Measurements from ENCODE around the gene CLDND2. TPM values are rescaled to one million over a fixed set of nuclear protein-coding genes. Genes with fewer than 3 reads are reported as not detected.

CLDND2 gene
- total RNA-seq, 4 donors from 2014 or later, result not detected

GRCh38 chr19:51330366-51330765, 38.4 kb downstream of the CLDND2 start:
- H3K27me3 ChIP-seq, result peaks cover 7% of the 10 kb centered on the region
- intact Hi-C loops (cut with DNase I), result no loop called here
- 97 to 100% methylated on average over 4 of the region's 4 CpGs for WGBS, 2 donors

GRCh38 chr19:51329411-51329810, 39.4 kb downstream of the CLDND2 start:
- no peak overlapping the region for H3K4me3 ChIP-seq (replicated peaks in 1 of 3)
- peaks cover 7% of the 10 kb centered on the region for H3K27me3 ChIP-seq
- intact Hi-C loops (cut with DNase I), result no loop called here
- no peaks in the 10 kb centered on the region for H3K9me3 ChIP-seq
- 86 to 95% methylated on average over 5 of the region's 5 CpGs for WGBS, 2 donors
- TF ChIP-seq POLR2A (IDR thresholded peaks at IDR 0.05) (no peak), CTCF (IDR thresholded peaks at IDR 0.05) (no peak)
- DNase-seq, result no peak
- peaks cover 0 to 11% of the 10 kb centered on the region in 2 donors for H3K4me1 ChIP-seq
- no peaks in the 10 kb centered on the region for H3K36me3 ChIP-seq
- H3K27ac ChIP-seq, result no peak overlapping the region

More at GRCh38 chr19:51330366-51330765, 38.4 kb downstream of the CLDND2 start:
- peaks cover 0 to 11% of the 10 kb centered on the region in 2 donors for H3K4me1 ChIP-seq
- no peak for DNase-seq
- H3K27ac ChIP-seq, result no peak overlapping the region
- H3K36me3 ChIP-seq, result no peaks in the 10 kb centered on the region
- TF ChIP-seq POLR2A (IDR thresholded peaks at IDR 0.05), result no peak
- no peak for TF ChIP-seq CTCF (IDR thresholded peaks at IDR 0.05)
- no peak overlapping the region for H3K4me3 ChIP-seq (replicated peaks in 1 of 3)
- H3K9me3 ChIP-seq, result no peaks in the 10 kb centered on the region

- Histone ChIP-seq H3K4me1 (peaks cover 0 to 11% of the 10 kb centered on the region in 2 donors), H3K27me3 (peaks cover 7% of the 10 kb centered on the region), H3K9me3 (no peaks in the 10 kb centered on the region), H3K4me3 (replicated peaks in 1 of 3) (no peak overlapping the region), H3K27ac (no peak overlapping the region), H3K36me3 (no peaks in the 10 kb centered on the region)
- intact Hi-C loops (cut with DNase I), result no loop called here
- TF ChIP-seq CTCF (IDR thresholded peaks at IDR 0.05) (no peak), POLR2A (IDR thresholded peaks at IDR 0.05) (no peak)
- WGBS, 2 donors, result 2 to 6% methylated on average over 28 to 29 of the region's 75 CpGs
- no peak for DNase-seq
Observed at GRCh38 chr19:51327066-51328001, 41.5 kb downstream of the CLDND2 start.

GRCh38 chr19:51326216-51327065, 42.4 kb downstream of the CLDND2 start:
- TF ChIP-seq POLR2A (IDR thresholded peaks at IDR 0.05), result no peak
- no peak for TF ChIP-seq CTCF (IDR thresholded peaks at IDR 0.05)
- H3K4me1 ChIP-seq, result peaks cover 0 to 11% of the 10 kb centered on the region in 2 donors
- H3K4me3 ChIP-seq (replicated peaks in 1 of 3), result no peak overlapping the region
- H3K9me3 ChIP-seq, result no peaks in the 10 kb centered on the region
- H3K36me3 ChIP-seq, result no peaks in the 10 kb centered on the region
- no peak for DNase-seq
- H3K27me3 ChIP-seq, result peaks cover 7% of the 10 kb centered on the region
- WGBS, 2 donors, result 25 to 53% methylated on average over 8 to 12 of the region's 36 CpGs
- no peak overlapping the region for H3K27ac ChIP-seq
- intact Hi-C loops (cut with DNase I), result no loop called here
